HG03469 (cell line): ENCODE data around the gene SGMS1.
"Not testable (repeated sequence)": the region's sequence is repeated elsewhere in the genome, so short reads cannot be mapped to it uniquely, and the experiment has no call there.

ENCODE experiments used
- ATAC-seq: cut with Tn5 transposase; IDR thresholded peaks from one replicate; pipeline ENCODE4 v1.9.1; 2021; ENCODE audit warnings: mild to moderate bottlenecking, moderate library complexity, moderate number of reproducible peaks; ENCODE audit not compliant: unreplicated experiment

SGMS1 gene

DNA sequence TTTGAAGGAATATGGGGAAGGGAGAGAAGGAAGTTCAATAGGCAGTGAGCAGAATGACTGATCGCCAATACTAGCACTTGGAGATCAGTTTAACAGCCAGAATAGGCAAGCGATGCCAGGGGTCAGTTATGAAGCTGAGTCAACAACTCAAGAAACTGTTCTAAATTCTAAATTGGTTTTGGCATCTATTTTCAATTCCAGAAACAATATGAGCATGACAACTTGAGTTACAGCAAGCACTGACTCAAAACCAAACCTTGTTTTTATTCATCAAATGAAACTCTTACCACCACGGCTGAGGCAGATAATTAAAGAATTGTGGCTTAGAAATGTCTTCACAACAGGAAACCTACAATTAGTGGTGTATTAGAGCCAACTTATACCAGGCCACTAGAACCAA lies 192.0 kb downstream of the SGMS1 start:
- ATAC-seq, result peak; percentile 83

DNA sequence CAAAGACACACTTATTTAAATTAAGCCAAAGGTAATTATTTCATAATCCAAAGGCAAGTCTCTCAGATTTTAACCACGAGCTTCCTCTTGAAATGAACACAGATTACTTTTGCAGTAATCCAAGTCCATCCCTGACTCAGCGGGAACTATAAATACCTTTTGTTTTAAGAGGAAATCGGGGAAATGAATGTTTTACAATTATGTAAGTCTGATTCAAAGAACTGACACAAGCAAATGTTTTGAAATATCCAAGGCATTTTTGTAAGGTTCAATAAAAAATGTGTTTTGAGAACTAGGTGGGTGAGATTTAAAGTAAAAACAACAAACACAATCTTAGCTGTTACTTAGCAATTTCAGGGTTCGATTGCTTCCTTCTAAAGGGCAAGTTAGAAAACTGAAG lies 192.6 kb downstream of the SGMS1 start:
- ATAC-seq, result no peak

GRCh38 chr10:50426485-50426884 lies 197.3 kb downstream of the SGMS1 start:
- ATAC-seq, result peak; percentile 57

- not testable (repeated sequence) for ATAC-seq
Measured at GRCh38 chr10:50425215-50425614, 198.5 kb downstream of the SGMS1 start.

DNA sequence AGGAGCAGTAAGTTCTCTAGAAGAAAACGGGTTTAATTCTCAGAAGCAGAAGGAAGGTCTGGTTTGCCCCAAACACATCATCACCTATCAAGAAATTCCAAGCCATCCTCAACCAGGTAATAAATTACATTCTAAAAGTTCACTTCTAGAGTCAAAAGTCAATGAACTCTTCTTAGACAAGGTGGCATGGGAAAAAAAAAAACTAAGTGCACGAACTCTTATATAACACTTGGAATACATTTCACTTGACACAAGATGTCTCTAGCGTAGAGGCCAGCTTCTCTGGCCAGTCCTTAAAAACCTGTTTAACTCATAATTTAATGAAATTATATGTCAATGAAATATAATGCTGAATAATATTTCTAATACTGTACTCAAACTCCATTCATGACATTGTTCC lies 200.3 kb downstream of the SGMS1 start:
- ATAC-seq, result no peak

GRCh38 chr10:50422259-50422658 lies 201.5 kb downstream of the SGMS1 start:
- ATAC-seq, result no peak

DNA sequence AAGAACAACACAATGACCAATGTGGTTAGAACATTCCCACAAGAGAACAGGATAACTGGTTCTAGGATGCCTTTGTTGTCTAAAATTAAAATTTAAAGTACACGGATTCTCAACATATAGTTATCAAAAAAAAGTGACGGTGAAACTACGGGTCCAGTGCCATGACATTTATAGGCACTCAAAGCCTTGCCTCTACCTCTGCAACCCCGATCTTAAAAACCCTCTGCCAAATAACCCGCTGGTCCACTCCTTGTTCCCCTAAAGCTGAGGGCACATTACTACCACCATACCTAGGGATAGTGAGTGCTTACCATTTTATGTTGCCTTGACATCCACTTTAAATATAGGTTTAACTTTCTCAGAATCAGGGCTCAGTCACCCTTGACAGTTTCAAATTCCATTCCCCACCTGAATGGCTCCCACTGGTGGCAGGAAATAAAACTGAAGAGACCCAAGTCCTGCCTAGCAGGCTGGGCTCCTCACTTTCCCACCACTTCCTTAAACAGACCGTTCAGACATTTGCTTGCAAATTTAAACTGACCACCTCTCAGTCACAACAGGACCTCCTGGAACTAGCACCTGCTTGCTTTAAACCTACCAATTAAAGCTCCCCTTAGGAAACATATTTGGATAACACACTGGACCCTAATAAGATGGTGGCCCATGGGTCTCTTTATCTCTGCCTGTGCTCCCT lies 202.6 kb downstream of the SGMS1 start:
- no peak for ATAC-seq

GRCh38 chr10:50420196-50420595 lies 203.6 kb downstream of the SGMS1 start:
- no peak for ATAC-seq

DNA sequence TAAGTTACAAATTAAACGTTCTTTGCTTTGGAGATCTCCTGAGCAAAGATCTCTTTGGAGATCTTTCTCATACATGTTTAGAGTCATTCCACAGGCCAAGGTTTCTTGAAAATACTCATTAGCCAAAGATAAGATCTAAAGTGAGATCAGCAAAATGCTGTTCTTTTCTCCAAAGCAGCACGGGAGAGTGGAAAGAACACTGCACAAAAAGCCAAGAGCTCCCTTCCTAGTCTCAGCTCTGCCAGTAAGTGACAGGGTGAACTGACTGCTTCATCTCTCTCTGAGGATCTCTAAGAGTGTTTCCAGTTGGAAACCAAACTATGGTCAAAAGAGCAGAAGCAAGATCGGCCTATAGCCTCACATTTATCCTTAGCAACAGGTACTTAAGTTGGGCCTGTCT lies 204.0 kb downstream of the SGMS1 start:
- no peak for ATAC-seq

- ATAC-seq, result no peak
Measured at GRCh38 chr10:50419091-50419490, 204.7 kb downstream of the SGMS1 start.

DNA sequence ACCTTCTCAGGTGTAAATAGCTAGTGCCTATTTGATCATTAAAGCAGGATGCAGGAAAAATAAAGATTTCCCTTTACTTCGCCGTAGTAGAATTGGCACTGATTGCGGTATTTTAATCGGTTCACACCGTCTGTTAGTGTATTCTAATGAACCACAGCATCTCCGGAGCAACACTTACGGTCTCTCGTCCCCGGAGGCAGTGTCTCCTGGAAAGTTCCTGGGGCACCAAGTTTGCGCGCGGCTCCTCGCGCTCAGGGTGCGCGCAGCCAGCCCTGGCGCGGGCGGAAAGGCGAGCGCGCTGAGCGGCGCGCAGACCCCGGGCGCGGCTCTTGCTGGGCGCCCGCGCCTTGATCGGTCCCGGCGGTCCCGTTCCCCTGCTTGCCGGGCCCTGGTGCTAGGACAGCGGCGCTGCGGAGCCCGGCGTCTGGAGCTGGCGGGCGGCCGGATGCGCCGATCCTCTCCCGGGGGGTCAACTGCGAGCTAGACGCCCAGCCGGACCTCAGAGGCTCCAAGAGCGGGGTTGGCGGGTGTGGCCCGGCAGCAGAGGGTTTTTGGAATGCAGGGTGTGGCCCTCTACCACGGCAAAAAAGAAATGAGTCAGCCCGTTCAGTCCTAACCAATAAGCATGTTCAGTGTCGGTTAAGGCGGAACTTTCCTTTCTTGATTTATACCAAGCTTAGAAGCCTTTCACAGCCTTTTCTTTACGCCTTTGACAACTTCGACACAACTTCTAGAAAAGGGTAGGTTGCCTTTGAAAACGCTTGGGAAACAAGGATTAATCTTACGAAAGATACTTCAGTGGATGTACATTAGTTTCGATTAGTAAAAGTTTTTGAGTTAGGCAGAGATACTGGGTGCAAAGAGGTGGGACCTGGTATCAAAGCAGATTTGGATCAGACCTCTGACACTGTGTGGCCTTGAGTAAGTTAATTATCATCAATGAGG lies 205.6 kb downstream of the SGMS1 start:
- peak; percentile 56 for ATAC-seq

DNA sequence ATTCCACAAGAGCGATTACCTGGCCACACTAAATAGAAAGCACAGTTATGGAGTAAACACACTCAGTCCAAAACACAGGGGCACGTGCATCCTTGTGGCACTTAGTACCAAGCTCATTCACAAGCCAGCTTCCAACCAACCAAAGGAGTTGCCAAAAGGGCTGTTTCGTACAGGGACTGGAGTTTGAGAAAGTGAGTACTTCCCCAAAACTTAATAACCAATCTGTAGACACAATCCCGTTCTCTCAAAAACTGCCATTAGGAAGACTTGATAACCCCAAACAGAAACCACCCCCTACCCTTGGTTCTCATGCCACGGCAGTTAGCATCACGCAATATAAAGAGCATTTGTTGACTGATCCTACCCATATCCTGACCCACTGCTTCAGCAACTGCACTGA lies 206.3 kb downstream of the SGMS1 start:
- peak; percentile 3 for ATAC-seq

GRCh38 chr10:50416881-50417280 lies 206.9 kb downstream of the SGMS1 start:
- ATAC-seq, result no peak

DNA sequence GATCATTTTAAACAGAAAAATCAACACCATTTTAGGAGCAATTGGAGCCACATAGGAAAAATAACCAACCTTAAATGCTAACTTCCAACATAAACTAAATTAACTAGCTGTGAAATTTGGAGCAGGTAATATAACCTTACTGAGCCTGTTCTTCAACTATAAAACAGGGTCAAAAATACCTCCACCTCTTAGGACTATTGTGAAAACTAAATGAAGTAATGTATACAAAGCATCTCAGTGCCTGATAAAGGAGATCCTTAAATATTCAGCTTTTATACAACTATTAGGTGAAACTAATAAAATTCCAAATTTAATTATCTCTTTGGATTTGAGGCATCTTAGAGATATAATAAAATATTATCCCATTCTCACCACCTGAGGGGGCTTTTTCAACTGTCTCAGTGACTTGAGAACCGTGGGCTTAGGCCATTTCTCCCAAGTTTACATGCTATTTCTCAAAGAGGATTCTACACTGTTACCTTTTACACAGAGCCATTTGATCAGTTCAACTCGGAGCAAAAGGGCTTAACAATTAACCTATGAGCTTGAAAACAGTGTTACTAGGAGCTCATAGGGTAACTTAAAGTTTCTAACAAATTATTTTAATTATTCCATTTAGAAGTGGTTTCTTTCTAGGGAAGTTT lies 207.5 kb downstream of the SGMS1 start:
- no peak for ATAC-seq

DNA sequence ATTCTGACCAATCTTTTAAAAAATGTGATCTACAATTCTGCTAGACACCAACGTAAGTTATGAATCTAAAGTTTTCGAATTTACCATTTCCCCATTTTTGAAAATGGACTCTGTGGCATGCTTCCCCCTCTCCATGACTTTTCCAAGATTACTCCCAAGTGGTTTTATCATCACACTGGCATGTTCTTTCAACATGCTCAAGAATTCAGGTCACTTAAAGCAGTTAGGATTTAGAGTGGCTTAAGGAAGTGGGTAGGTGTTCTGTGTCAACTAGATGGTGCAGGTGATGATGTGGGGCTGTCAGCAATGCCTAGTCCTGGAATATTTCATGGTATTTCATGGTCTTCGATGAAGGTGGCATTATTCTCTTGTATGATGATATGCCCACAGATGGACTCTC lies 208.5 kb downstream of the SGMS1 start:
- no peak for ATAC-seq

- ATAC-seq, result no peak
Measured at GRCh38 chr10:50410066-50410811, 213.5 kb downstream of the SGMS1 start.

GRCh38 chr10:50407076-50407801 lies 216.5 kb downstream of the SGMS1 start:
- no peak for ATAC-seq

DNA sequence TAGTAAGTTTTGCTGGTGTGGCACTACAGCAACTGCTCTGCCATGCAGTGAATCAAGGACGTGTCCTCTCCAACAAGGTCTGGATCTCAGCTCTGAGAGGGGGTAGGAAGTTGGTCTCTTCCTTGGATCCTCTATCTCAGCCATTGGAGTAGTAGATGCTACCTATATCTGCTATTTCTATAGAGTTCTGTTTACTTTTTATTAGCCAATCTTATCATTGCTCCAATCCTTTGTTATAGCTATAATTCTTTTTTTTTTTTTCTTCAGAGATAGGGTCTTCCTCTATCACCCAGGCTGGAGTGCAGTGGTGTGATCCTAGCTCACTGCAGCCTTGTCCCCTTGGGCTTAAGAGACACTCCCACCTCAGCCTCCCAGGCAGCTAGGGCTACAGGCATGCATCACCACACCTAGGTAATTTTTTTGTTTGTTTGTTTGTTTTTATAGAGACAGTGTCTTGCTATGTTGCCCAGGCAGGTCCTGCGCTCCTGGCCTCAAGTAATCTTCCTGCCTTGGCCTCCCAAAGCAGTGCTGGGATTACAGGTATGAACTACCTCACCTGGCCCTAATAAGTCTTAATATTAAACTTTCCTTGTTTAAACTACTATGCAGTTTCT lies 217.2 kb downstream of the SGMS1 start:
- no peak for ATAC-seq

DNA sequence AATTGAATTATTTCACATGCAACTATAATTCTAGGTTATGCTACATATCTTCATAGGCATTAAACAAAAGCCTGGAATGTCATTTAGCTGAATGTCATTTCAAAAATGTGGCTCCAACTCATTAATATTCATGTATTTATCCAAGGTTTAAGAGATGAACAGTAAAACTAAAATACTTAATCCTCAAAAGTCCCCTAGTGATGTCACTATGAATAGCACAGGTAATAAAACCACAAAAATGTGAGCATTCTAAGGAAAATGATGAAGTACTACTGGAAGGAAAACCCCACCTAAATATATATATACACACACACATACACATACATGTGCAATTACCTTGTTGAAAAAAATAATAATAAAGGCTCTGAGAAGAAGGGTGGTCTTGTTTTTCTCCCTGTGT lies 218.0 kb downstream of the SGMS1 start:
- ATAC-seq, result no peak
